Endothelial cell of umbilical vein (primary cell): ENCODE data around the gene GAGE1.
"Not testable (repeated sequence)": the region's sequence is repeated elsewhere in the genome, so short reads cannot be mapped to it uniquely, and the experiment has no call there.

Source experiments
- JUN ChIP-seq: IDR thresholded peaks from 2 replicates; pipeline ENCODE4 v1.6.1; 2011; ENCODE audit warnings: borderline replicate concordance, low read depth; ENCODE audit not compliant: insufficient read length, insufficient read depth
- TF ChIP-seq, protein P1 (sequence below), 2 donors: IDR thresholded peaks; 1 replicate in 1 of 2; 2 replicates in 1 of 2; pipeline ENCODE4 v1.5.1; 2011; ENCODE audit warnings: low read length in 2 of 2, mild to moderate bottlenecking in 2 of 2, moderate library complexity in 2 of 2, control low read depth in 1 of 2, inconsistent platforms in 1 of 2, low read depth in 1 of 2; ENCODE audit not compliant: insufficient read depth in 1 of 2; ENCODE audit errors: extremely low read depth in 1 of 2

DNA sequence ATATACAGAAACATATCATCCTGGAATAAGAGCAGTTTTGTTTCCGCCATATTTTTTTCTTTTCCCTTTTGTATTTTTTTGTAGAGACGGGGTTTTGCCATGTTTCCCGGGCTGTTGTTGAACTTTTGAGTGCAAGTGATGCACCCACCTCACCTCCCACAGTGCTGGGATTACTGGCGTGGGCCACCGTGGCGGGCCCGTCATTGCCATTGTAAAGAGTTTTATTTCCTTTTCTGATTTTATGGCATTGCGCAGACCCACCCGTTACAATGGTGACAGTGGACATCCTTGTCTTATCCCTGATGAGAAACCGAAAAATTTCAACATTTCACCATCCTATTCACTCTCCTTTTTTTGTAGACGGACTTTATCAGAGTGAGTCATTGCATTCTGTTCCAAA, 30.1 kb upstream of the GAGE1 start:
- TF ChIP-seq JUN, result not testable (repeated sequence)
- TF ChIP-seq, protein P1, sequence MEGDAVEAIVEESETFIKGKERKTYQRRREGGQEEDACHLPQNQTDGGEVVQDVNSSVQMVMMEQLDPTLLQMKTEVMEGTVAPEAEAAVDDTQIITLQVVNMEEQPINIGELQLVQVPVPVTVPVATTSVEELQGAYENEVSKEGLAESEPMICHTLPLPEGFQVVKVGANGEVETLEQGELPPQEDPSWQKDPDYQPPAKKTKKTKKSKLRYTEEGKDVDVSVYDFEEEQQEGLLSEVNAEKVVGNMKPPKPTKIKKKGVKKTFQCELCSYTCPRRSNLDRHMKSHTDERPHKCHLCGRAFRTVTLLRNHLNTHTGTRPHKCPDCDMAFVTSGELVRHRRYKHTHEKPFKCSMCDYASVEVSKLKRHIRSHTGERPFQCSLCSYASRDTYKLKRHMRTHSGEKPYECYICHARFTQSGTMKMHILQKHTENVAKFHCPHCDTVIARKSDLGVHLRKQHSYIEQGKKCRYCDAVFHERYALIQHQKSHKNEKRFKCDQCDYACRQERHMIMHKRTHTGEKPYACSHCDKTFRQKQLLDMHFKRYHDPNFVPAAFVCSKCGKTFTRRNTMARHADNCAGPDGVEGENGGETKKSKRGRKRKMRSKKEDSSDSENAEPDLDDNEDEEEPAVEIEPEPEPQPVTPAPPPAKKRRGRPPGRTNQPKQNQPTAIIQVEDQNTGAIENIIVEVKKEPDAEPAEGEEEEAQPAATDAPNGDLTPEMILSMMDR (IDR thresholded peaks at IDR 0.05; ENCODE audit: extremely low read depth in 1 of 2, insufficient read depth in 1 of 2, low read depth in 1 of 2, low read length in 2 of 2), result not testable (repeated sequence)
